HEK293T (cell line): ENCODE results near the gene PLEKHA5.
"Not testable (repeated sequence)": the region's sequence is repeated elsewhere in the genome, so short reads cannot be mapped to it uniquely, and the experiment has no call there.

Experiments used
- CTCF ChIA-PET: fragments of 350-600 bp; formaldehyde crosslinking; extraction: SDS; loops from one replicate; lab custom pipeline; 2021; ENCODE audit warnings: antibody characterized with exemption, inconsistent platforms; lab: Yijun Ruan, JAX
- POLR2A ChIA-PET: fragments of 350-600 bp; formaldehyde crosslinking; extraction: SDS; loops from one replicate; lab custom pipeline; 2020; ENCODE audit warnings: antibody characterized with exemption, inconsistent platforms; lab: Yijun Ruan, JAX
- DNase-seq: peaks from one replicate; pipeline ENCODE4 v3.0.0; 2012; ENCODE audit warnings: mixed read lengths; ENCODE audit errors: extremely low spot score
- ARNT ChIP-seq: fragments of 450-650 bp; IDR thresholded peaks from 2 replicates; pipeline ENCODE4 v1.6.1; 2017; ENCODE audit warnings: mild to moderate bottlenecking
- BHLHE40 ChIP-seq: fragments of 450-650 bp; IDR thresholded peaks from 2 replicates; pipeline ENCODE4 v1.6.1; 2016; ENCODE audit warnings: mild to moderate bottlenecking, moderate library complexity, borderline replicate concordance
- CTBP1 ChIP-seq: fragments of 450-650 bp; IDR thresholded peaks from 2 replicates; pipeline ENCODE4 v1.6.1; 2016; ENCODE audit warnings: borderline replicate concordance
- ELF4 ChIP-seq: fragments of 450-650 bp; IDR thresholded peaks from 2 replicates; pipeline ENCODE4 v1.6.1; 2017; ENCODE audit warnings: antibody characterized with exemption
- FOXA1 ChIP-seq: fragments of 450-650 bp; IDR thresholded peaks from 2 replicates; pipeline ENCODE4 v1.6.1; 2016; ENCODE audit warnings: mild to moderate bottlenecking
- FOXK2 ChIP-seq: fragments of 450-650 bp; IDR thresholded peaks from 2 replicates; pipeline ENCODE4 v1.6.1; 2016; ENCODE audit warnings: mild to moderate bottlenecking
- FOXM1 ChIP-seq: fragments of 450-650 bp; IDR thresholded peaks from 2 replicates; pipeline ENCODE4 v1.6.1; 2017; ENCODE audit warnings: mild to moderate bottlenecking, borderline replicate concordance
- HDGF ChIP-seq: fragments of 450-650 bp; IDR thresholded peaks from 2 replicates; pipeline ENCODE4 v1.6.1; 2017; ENCODE audit warnings: antibody characterized with exemption, borderline replicate concordance
- L3MBTL2 ChIP-seq: fragments of 450-650 bp; conservative IDR thresholded peaks from 2 replicates; pipeline ENCODE4 v1.6.1; 2016; ENCODE audit warnings: mild to moderate bottlenecking
- LEF1 ChIP-seq: fragments of 450-650 bp; IDR thresholded peaks from 2 replicates; pipeline ENCODE4 v1.6.1; 2017; ENCODE audit warnings: mild to moderate bottlenecking, borderline replicate concordance
- NFRKB ChIP-seq: fragments of 450-650 bp; IDR thresholded peaks from 2 replicates; pipeline ENCODE4 v1.6.1; 2016; ENCODE audit warnings: mild to moderate bottlenecking, moderate library complexity
- PKNOX1 ChIP-seq: fragments of 450-650 bp; IDR thresholded peaks from 2 replicates; pipeline ENCODE4 v1.6.1; 2016
- SP1 ChIP-seq: fragments of 450-650 bp; IDR thresholded peaks from 2 replicates; pipeline ENCODE4 v1.6.1; 2017
- SUZ12 ChIP-seq: fragments of 450-650 bp; IDR thresholded peaks from 2 replicates; pipeline ENCODE4 v1.6.1; 2016; ENCODE audit warnings: mild to moderate bottlenecking
- TARDBP ChIP-seq: fragments of 450-650 bp; IDR thresholded peaks from 2 replicates; pipeline ENCODE4 v1.6.1; 2016
- ZNF384 ChIP-seq: fragments of 450-650 bp; IDR thresholded peaks from 2 replicates; pipeline ENCODE4 v1.6.1; 2016

The PLEKHA5 gene

GRCh38 chr12:19390051-19390598 lies 260.6 kb downstream of the PLEKHA5 start:
- POLR2A ChIA-PET = no interaction called here
- TF ChIP-seq PKNOX1 = no peak
- no peak for TF ChIP-seq FOXM1
- no peak for TF ChIP-seq L3MBTL2
- no peak for TF ChIP-seq SUZ12
- TF ChIP-seq ELF4 = no peak
- no peak for TF ChIP-seq SP1
- TF ChIP-seq NFRKB = no peak
- no peak for TF ChIP-seq BHLHE40
- no peak for TF ChIP-seq CTBP1
- TF ChIP-seq ARNT = no peak
- TF ChIP-seq HDGF = no peak
- TF ChIP-seq ZNF384 = no peak
- no peak for TF ChIP-seq TARDBP
- TF ChIP-seq LEF1 = no peak
- no peak for TF ChIP-seq FOXA1
- TF ChIP-seq FOXK2 = no peak
- DNase-seq = no peak
- CTCF ChIA-PET = no interaction called here

GRCh38 chr12:19392644-19393043 lies 263.1 kb downstream of the PLEKHA5 start:
- CTCF ChIA-PET, DNase-seq, POLR2A ChIA-PET: not testable (repeated sequence)

- DNase-seq = no peak
- TF ChIP-seq ARNT (no peak), FOXM1 (no peak), HDGF (no peak), NFRKB (no peak), L3MBTL2 (no peak), SP1 (no peak), SUZ12 (no peak), TARDBP (no peak), LEF1 (no peak), CTBP1 (no peak), FOXA1 (no peak), ELF4 (no peak), FOXK2 (no peak), ZNF384 (no peak), PKNOX1 (no peak), BHLHE40 (no peak)
- CTCF ChIA-PET = no interaction called here
- POLR2A ChIA-PET = no interaction called here
These were observed 264.9 kb downstream of the PLEKHA5 start for GRCh38 chr12:19394385-19394784.

- ChIA-PET CTCF (no interaction called here), POLR2A (no interaction called here)
- no peak for TF ChIP-seq BHLHE40
- no peak for TF ChIP-seq L3MBTL2
- no peak for TF ChIP-seq TARDBP
- no peak for TF ChIP-seq CTBP1
- TF ChIP-seq ELF4 = no peak
- TF ChIP-seq FOXA1 = no peak
- DNase-seq = no peak
These were observed 268.0 kb downstream of the PLEKHA5 start for GRCh38 chr12:19397534-19397933.

GRCh38 chr12:19398376-19399363 lies 269.1 kb downstream of the PLEKHA5 start:
- TF ChIP-seq ARNT (no peak), CTBP1 (no peak), FOXK2 (no peak), BHLHE40 (no peak), HDGF (no peak), LEF1 (no peak), L3MBTL2 (no peak), FOXM1 (no peak), ZNF384 (no peak), SUZ12 (no peak), TARDBP (no peak)
- no peak for DNase-seq
- ChIA-PET CTCF (interaction anchor here (0.6 kb wide), 1 partner anchor 429 kb away, joined by 6 read pairs; no protein-coding TSS in a partner anchor), POLR2A (no interaction called here)

- POLR2A ChIA-PET, DNase-seq, CTCF ChIA-PET: not testable (repeated sequence)
These were observed 271.2 kb downstream of the PLEKHA5 start for GRCh38 chr12:19400649-19401285.
